Activated naive CD4-positive, alpha-beta T cell treated with anti-CD3 and anti-CD28 coated beads, Interleukin-2, amount 50 U/mL, for 24 hours (primary cell): ENCODE results near the gene NDST4.

ENCODE experiments used
- H3K27ac Mint-ChIP-seq: one replicate; pipeline ENCODE4 v1.8.0; 2021; ENCODE audit warnings: mild to moderate bottlenecking, mixed read lengths
- H3K27me3 Mint-ChIP-seq: one replicate; pipeline ENCODE4 v1.8.0; 2021; ENCODE audit warnings: mixed read lengths
- H3K36me3 Mint-ChIP-seq: one replicate; pipeline ENCODE4 v1.8.0; 2021; ENCODE audit warnings: mixed read lengths
- H3K4me1 Mint-ChIP-seq: one replicate; pipeline ENCODE4 v1.8.0; 2021; ENCODE audit warnings: mixed read lengths
- H3K4me3 Mint-ChIP-seq: one replicate; pipeline ENCODE4 v1.8.0; 2021; ENCODE audit warnings: mild to moderate bottlenecking, mixed read lengths
- H3K9me3 Mint-ChIP-seq: one replicate; pipeline ENCODE4 v1.8.0; 2021; ENCODE audit warnings: mixed read lengths

NDST4 gene

GRCh38 chr4:115113506-115114106 is at the start of gene NDST4:
Gene NDST4 (minus strand): TSS chr4:115113620. CDS start chr4:115077036, 36,584 bp downstream.
- Mint-ChIP-seq H3K4me3 (no peak within 1 kb of the TSS), H3K27ac (no peak within 1 kb of the TSS), H3K4me1 (no peaks in the 10 kb centered on the region), H3K27me3 (no peaks in the 10 kb centered on the region), H3K36me3 (no peaks in the 10 kb centered on the region), H3K9me3 (no peaks in the 10 kb centered on the region)

GRCh38 chr4:115159141-115159540 is 45.7 kb upstream of the NDST4 start:
- no peak overlapping the region for H3K27ac Mint-ChIP-seq
- no peaks in the 10 kb centered on the region for H3K4me1 Mint-ChIP-seq
- no peak overlapping the region for H3K4me3 Mint-ChIP-seq
- H3K9me3 Mint-ChIP-seq, result peaks cover 5% of the 10 kb centered on the region
- no peaks in the 10 kb centered on the region for H3K36me3 Mint-ChIP-seq
- H3K27me3 Mint-ChIP-seq, result no peaks in the 10 kb centered on the region

DNA sequence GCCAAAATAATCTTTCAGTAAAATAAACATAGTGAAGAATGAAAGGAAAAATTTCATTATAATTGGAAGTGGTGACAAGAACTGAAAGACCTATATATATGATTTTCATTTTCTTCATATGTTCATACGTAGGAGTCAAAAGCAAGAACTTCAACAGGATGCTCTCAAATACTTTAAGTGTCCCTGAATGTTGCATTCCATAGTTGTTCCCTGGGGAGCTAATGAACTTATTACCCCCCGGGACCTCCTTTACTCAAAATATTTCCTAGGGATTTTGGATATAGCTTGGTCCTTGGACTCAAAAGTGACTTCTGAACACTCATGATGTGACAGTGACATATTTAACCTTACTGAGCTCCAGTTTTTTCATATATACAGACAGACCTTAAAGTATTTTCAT is 44.9 kb upstream of the NDST4 start:
- peaks cover 3% of the 10 kb centered on the region for H3K9me3 Mint-ChIP-seq
- no peaks in the 10 kb centered on the region for H3K36me3 Mint-ChIP-seq
- no peaks in the 10 kb centered on the region for H3K4me1 Mint-ChIP-seq
- no peak overlapping the region for H3K4me3 Mint-ChIP-seq
- no peak overlapping the region for H3K27ac Mint-ChIP-seq
- no peaks in the 10 kb centered on the region for H3K27me3 Mint-ChIP-seq

GRCh38 chr4:115154826-115155225 is 41.4 kb upstream of the NDST4 start:
- Mint-ChIP-seq H3K36me3 (no peaks in the 10 kb centered on the region), H3K4me1 (no peaks in the 10 kb centered on the region)

GRCh38 chr4:115152965-115153364 is 39.5 kb upstream of the NDST4 start:
- Mint-ChIP-seq H3K27me3 (no peaks in the 10 kb centered on the region), H3K27ac (no peak overlapping the region), H3K36me3 (no peaks in the 10 kb centered on the region), H3K9me3 (no peaks in the 10 kb centered on the region), H3K4me3 (no peak overlapping the region), H3K4me1 (no peaks in the 10 kb centered on the region)

More at GRCh38 chr4:115154826-115155225, 41.4 kb upstream of the NDST4 start:
- Mint-ChIP-seq H3K4me3 (no peak overlapping the region), H3K27ac (no peak overlapping the region), H3K27me3 (no peaks in the 10 kb centered on the region), H3K9me3 (no peaks in the 10 kb centered on the region)

DNA sequence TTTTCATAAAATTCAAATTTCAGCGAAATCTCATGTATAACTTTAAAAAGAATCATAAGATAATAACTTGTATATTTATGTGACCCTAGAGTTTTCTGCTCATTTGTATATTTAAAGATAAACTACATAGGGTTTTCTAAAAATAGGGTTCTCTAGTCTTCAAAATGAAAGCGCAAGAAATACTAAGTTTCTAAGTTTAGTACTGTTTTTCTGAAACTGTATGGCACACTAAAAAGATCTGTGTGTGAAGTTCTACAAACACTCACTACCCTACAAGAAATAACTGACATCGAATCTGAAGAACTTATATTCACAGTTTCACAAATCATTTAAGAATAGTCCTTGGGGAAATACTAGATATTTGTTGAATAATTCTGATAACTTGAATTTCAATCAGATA is 38.7 kb upstream of the NDST4 start:
- H3K4me1 Mint-ChIP-seq, result no peaks in the 10 kb centered on the region
- H3K27ac Mint-ChIP-seq, result no peak overlapping the region
- H3K9me3 Mint-ChIP-seq, result no peaks in the 10 kb centered on the region
- no peaks in the 10 kb centered on the region for H3K36me3 Mint-ChIP-seq
- H3K4me3 Mint-ChIP-seq, result no peak overlapping the region
- H3K27me3 Mint-ChIP-seq, result no peaks in the 10 kb centered on the region

DNA sequence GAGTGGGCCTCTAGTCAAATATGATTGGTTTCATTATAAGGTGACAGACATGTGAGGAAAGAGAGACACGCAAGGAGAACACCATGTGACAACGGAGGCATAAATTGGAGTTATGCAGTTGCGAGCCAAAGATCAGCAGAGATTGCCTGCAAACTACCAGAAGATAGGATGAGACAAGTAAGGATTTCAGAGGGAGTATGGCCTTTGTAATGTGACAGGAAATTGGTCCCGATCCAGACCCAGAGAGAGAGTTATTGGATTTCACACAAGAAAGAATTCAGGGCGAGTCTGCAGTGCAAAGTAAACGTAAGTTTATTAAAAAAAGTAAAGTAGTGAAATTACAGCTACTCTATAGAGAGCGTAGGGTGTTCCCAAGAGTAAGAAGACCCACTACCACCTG is 35.7 kb upstream of the NDST4 start:
- Mint-ChIP-seq H3K27me3 (no peaks in the 10 kb centered on the region), H3K4me3 (no peak overlapping the region), H3K36me3 (no peaks in the 10 kb centered on the region), H3K27ac (no peak overlapping the region), H3K4me1 (no peaks in the 10 kb centered on the region), H3K9me3 (no peaks in the 10 kb centered on the region)

- no peaks in the 10 kb centered on the region for H3K36me3 Mint-ChIP-seq
- H3K9me3 Mint-ChIP-seq, result no peaks in the 10 kb centered on the region
- no peaks in the 10 kb centered on the region for H3K4me1 Mint-ChIP-seq
- no peak overlapping the region for H3K4me3 Mint-ChIP-seq
- no peak overlapping the region for H3K27ac Mint-ChIP-seq
- no peaks in the 10 kb centered on the region for H3K27me3 Mint-ChIP-seq
Observed at GRCh38 chr4:115145393-115146160, 32.2 kb upstream of the NDST4 start.

DNA sequence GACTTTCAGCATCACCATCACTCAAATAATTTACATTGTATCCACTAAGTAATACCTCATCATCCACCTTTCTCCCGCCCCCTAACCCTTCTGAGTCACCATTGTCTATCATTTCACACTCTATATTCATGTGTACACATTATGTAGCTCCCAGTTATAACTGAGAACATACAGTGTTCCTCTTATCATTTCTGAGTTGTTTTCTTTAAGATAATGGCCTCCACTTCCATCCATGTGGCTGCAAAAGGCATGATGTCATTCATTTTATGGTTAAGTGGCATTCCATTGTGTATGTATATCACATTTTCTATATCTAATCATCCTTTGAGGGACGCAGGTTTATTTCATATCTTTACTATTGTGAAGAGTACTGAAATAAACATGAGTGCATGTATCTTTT is 14.6 kb upstream of the NDST4 start:
- peaks cover 12% of the 10 kb centered on the region for H3K9me3 Mint-ChIP-seq
- H3K4me1 Mint-ChIP-seq, result no peaks in the 10 kb centered on the region
- no peaks in the 10 kb centered on the region for H3K27me3 Mint-ChIP-seq
- no peak overlapping the region for H3K4me3 Mint-ChIP-seq
- no peak overlapping the region for H3K27ac Mint-ChIP-seq
- no peaks in the 10 kb centered on the region for H3K36me3 Mint-ChIP-seq

GRCh38 chr4:115126491-115126890 is 13.1 kb upstream of the NDST4 start:
- Mint-ChIP-seq H3K4me3 (no peak overlapping the region), H3K27me3 (no peaks in the 10 kb centered on the region), H3K27ac (no peak overlapping the region), H3K9me3 (peaks cover 12% of the 10 kb centered on the region), H3K4me1 (no peaks in the 10 kb centered on the region), H3K36me3 (no peaks in the 10 kb centered on the region)

DNA sequence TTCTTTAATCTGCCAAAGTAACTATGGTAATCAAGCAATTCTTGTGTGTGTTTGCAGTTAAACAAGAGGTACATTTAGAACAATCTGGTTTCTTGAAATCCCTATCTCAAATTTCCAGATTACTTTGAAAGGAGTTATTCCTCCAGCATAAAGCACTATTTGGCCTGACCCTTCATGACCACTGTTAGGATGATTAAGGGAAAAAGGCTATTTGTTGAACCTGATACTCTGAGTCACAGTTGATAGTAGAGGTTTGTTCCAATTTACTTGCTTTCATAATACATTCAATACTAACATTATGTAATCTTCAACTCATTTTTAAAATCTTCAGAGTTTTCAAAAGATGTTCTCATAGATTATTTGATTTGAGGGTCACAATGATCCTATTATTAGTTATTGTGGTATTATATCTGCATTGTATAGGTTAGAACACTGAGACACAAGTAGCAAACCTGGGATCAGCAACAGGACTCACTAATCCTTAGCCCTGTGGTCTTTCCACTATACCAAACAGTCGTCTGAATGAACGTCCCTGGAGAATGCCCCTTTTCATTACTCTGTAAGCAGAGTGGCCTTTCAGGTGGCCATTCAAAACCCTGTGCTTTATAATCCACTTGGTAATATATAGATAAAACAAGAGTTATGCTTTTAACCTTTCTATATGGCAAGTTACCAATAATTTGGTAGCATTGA is 8.1 kb upstream of the NDST4 start:
- H3K4me3 Mint-ChIP-seq, result no peak overlapping the region
- H3K27ac Mint-ChIP-seq, result no peak overlapping the region
- H3K9me3 Mint-ChIP-seq, result peaks cover 12% of the 10 kb centered on the region
- H3K27me3 Mint-ChIP-seq, result no peaks in the 10 kb centered on the region
- no peaks in the 10 kb centered on the region for H3K36me3 Mint-ChIP-seq
- H3K4me1 Mint-ChIP-seq, result no peaks in the 10 kb centered on the region

- peaks cover under 1% of the 10 kb centered on the region for H3K9me3 Mint-ChIP-seq
Observed at GRCh38 chr4:115119804-115120352, 6.5 kb upstream of the NDST4 start.

DNA sequence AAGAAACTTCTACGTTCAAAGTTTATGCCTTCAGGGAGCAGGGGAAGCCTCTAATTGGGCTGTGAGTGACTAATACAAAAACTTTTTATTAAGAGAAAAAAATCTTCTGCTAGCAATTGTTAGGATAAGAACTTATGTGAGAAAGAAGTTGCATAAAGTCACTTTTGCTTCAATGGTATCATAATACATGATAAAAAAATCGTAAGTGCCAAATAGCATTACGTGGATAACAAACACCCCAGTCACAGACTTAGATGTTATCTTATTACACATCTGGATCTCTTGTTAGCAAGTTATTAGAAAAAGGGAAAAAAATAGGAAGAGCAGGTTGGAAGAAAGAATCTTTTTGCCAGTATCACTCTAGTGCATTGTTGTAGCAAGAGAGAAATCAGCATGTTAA is 4.2 kb upstream of the NDST4 start:
- Mint-ChIP-seq H3K27me3 (no peaks in the 10 kb centered on the region), H3K4me3 (no peak overlapping the region), H3K4me1 (no peaks in the 10 kb centered on the region), H3K9me3 (no peaks in the 10 kb centered on the region), H3K36me3 (no peaks in the 10 kb centered on the region), H3K27ac (no peak overlapping the region)

More at GRCh38 chr4:115119804-115120352, 6.5 kb upstream of the NDST4 start:
- Mint-ChIP-seq H3K36me3 (no peaks in the 10 kb centered on the region), H3K4me1 (no peaks in the 10 kb centered on the region), H3K27ac (no peak overlapping the region), H3K27me3 (no peaks in the 10 kb centered on the region), H3K4me3 (no peak overlapping the region)

DNA sequence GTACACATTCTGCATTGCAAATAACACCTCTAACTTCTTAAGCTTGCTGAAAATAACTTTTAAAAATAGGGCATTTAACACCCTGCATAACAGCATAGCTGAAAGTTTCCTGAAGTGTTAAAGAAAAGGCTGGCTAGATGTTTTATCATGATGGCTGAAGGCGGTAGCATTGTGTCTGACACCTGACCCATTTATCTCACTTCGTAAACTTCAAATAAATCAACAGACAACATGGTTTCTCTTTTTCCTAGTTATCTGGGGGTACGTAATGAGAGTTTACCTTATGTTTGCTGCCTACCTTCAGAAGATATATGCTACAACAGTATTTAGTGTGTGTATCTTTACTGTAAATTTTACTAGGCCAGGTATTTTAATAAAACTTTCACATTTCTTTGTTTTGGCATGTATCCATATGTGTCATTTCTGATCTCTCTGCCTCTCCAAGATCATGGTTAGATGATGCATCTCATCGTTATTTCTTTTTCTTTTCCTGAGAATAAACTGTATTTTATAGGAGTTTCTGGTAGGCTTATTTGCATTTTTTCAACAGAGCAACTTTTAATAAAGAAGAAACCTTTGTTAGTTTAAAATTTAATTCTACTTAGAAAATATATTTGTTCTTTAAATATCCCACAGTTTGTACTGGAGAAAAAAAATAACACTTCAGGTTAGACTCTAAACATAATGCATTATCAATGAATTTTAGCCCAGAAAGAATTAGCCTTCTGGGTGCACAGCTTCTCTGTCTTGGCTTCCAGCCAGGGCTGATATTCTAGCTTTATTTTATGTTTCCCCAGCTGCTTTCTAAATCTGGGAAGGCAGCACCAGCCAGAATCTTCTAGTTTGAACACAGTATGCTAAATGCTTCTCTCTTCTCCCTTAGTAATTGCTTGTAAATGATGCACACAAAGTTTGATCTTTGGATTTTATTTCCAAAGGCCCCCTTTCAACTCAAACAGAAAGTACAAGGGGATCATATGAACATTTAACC is 2.9 kb downstream of the NDST4 start:
- H3K27me3 Mint-ChIP-seq, result no peaks in the 10 kb centered on the region
- H3K27ac Mint-ChIP-seq, result no peak overlapping the region
- no peak overlapping the region for H3K4me3 Mint-ChIP-seq
- H3K36me3 Mint-ChIP-seq, result no peaks in the 10 kb centered on the region
- H3K9me3 Mint-ChIP-seq, result no peaks in the 10 kb centered on the region
- no peaks in the 10 kb centered on the region for H3K4me1 Mint-ChIP-seq

- Mint-ChIP-seq H3K27ac (no peak overlapping the region), H3K27me3 (no peaks in the 10 kb centered on the region), H3K4me3 (no peak overlapping the region), H3K4me1 (no peaks in the 10 kb centered on the region), H3K36me3 (no peaks in the 10 kb centered on the region), H3K9me3 (no peaks in the 10 kb centered on the region)
Observed at GRCh38 chr4:115108850-115109249, 4.6 kb downstream of the NDST4 start.
